GM12878 (cell line): ENCODE data around the gene IQGAP2. TPM values are rescaled to one million over a fixed set of nuclear protein-coding genes. Genes with fewer than 3 reads are reported as not detected.

ENCODE experiments used
- CHD1 ChIP-seq: IDR thresholded peaks from 2 replicates; pipeline ENCODE4 v1.6.1; 2012; ENCODE audit warnings: low read depth, low read length, improper control_type of control experiment
- DPF2 ChIP-seq: fragments of 450-650 bp; IDR thresholded peaks from 2 replicates; pipeline ENCODE4 v1.6.1; 2017; ENCODE audit warnings: mild to moderate bottlenecking
- EED ChIP-seq: sonication (generic); IDR thresholded peaks from 2 replicates; pipeline ENCODE4 v1.6.1; 2016; ENCODE audit warnings: antibody characterized with exemption, low read depth
- GATAD2B ChIP-seq: fragments of 450-650 bp; conservative IDR thresholded peaks from 2 replicates; pipeline ENCODE4 v1.6.1; 2017; ENCODE audit warnings: low read depth, mild to moderate bottlenecking, moderate library complexity
- HCFC1 ChIP-seq: fragments of 150-350 bp; IDR thresholded peaks from 2 replicates; pipeline ENCODE4 v1.6.1; 2014; ENCODE audit warnings: low read length
- PRDM15 ChIP-seq: fragments of 450-650 bp; formaldehyde crosslinking; IDR thresholded peaks from 2 replicates; pipeline ENCODE4 v1.4.0; 2020; ENCODE audit warnings: mild to moderate bottlenecking, moderate library complexity
- RELB ChIP-seq: fragments of 450-650 bp; IDR thresholded peaks from 2 replicates; pipeline ENCODE4 v1.6.1; 2017; ENCODE audit warnings: low read depth, mild to moderate bottlenecking, moderate library complexity
- SMARCA5 ChIP-seq: fragments of 450-650 bp; IDR thresholded peaks from 2 replicates; pipeline ENCODE4 v1.6.1; 2017; ENCODE audit warnings: mild to moderate bottlenecking
- SMC3 ChIP-seq: IDR thresholded peaks from 2 replicates; pipeline ENCODE4 v1.6.1; 2011; ENCODE audit warnings: low read length, improper control_type of control experiment, borderline replicate concordance
- SPI1 ChIP-seq: IDR thresholded peaks from 2 replicates; pipeline ENCODE4 v1.6.1; 2011; ENCODE audit warnings: low read depth, mild to moderate bottlenecking, low read length, moderate library complexity, borderline replicate concordance; ENCODE audit not compliant: insufficient read depth
- SREBF2 ChIP-seq: IDR thresholded peaks from 2 replicates; pipeline ENCODE4 v1.6.1; 2012; ENCODE audit warnings: mild to moderate bottlenecking, low read length
- STAT3 ChIP-seq: IDR thresholded peaks from 2 replicates; pipeline ENCODE4 v1.6.1; 2011; ENCODE audit warnings: low read depth, low read length, improper control_type of control experiment
- YY1 ChIP-seq: IDR thresholded peaks from 2 replicates; pipeline ENCODE4 v1.6.1; 2011; ENCODE audit warnings: low read depth, mild to moderate bottlenecking, low read length
- ZBTB4 ChIP-seq: fragments of 450-650 bp; formaldehyde crosslinking; IDR thresholded peaks from 2 replicates; pipeline ENCODE4 v1.4.0; 2022; ENCODE audit warnings: mild to moderate bottlenecking, moderate library complexity
- polyA plus RNA-seq, 11 experiments: library from polyadenylated mRNA; depleted of rRNA in 4 of 11; unstranded in 6 of 11; stranded (reverse) in 5 of 11; fragments of >200 nt; fragmentation: Nextera tagmentation in 4 of 11; fragmentation: Illumina TruSeq in 1 of 11; extraction: Ambion mirVana in 4 of 11; extraction: Trizol in 1 of 11; gene quantifications; 1 replicate in 1 of 11; 2 replicates in 10 of 11; pipeline versions ENCODE4 v1.2.1 to v1.2.3, GENCODE V29; 2011 to 2016; ENCODE audit warnings: inconsistent platforms in 2 of 11, missing spikeins in 2 of 11, low read depth in 1 of 11
- total RNA-seq, 4 experiments: library from RNA; depleted of rRNA in 3 of 4; stranded (reverse); fragments of >200 nt in 3 of 4; fragmentation: Illumina TruSeq in 1 of 4; extraction: Trizol in 1 of 4; gene quantifications; 2 replicates each; pipeline versions ENCODE4 v1.2.1 to v1.2.3, GENCODE V29; 2013 to 2021
- TF ChIP-seq, protein P1 (sequence below): fragments of 450-650 bp; IDR thresholded peaks from 2 replicates; pipeline ENCODE4 v1.6.1; 2014; ENCODE audit warnings: mild to moderate bottlenecking
- TF ChIP-seq, protein P2 (sequence below): fragments of 450-650 bp; conservative IDR thresholded peaks from 2 replicates; pipeline ENCODE4 v1.6.1; 2017; ENCODE audit warnings: mild to moderate bottlenecking, moderate library complexity

IQGAP2 gene
- total and polyA plus RNA-seq, 10 of the 15 experiments (the other 5 are each of a cell fraction or from before 2014, with no cell fraction given) = 14.5 to 41.4 (median 21.8) TPM

GRCh38 chr5:76590027-76590426, 186.9 kb downstream of the IQGAP2 start (continued):
- TF ChIP-seq ZBTB4 = no peak
- no peak for TF ChIP-seq PRDM15 (CRISPR knock-in tag)
- no peak for TF ChIP-seq HCFC1
- TF ChIP-seq, protein P1, sequence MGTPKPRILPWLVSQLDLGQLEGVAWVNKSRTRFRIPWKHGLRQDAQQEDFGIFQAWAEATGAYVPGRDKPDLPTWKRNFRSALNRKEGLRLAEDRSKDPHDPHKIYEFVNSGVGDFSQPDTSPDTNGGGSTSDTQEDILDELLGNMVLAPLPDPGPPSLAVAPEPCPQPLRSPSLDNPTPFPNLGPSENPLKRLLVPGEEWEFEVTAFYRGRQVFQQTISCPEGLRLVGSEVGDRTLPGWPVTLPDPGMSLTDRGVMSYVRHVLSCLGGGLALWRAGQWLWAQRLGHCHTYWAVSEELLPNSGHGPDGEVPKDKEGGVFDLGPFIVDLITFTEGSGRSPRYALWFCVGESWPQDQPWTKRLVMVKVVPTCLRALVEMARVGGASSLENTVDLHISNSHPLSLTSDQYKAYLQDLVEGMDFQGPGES = no peak
- 0 out of 2 replicates have a peak, but pooled peaks have one; percentile 21 for TF ChIP-seq YY1
- peak; percentile 95; the same call in 1 of the 2 replicates for TF ChIP-seq STAT3
- TF ChIP-seq, protein P2, sequence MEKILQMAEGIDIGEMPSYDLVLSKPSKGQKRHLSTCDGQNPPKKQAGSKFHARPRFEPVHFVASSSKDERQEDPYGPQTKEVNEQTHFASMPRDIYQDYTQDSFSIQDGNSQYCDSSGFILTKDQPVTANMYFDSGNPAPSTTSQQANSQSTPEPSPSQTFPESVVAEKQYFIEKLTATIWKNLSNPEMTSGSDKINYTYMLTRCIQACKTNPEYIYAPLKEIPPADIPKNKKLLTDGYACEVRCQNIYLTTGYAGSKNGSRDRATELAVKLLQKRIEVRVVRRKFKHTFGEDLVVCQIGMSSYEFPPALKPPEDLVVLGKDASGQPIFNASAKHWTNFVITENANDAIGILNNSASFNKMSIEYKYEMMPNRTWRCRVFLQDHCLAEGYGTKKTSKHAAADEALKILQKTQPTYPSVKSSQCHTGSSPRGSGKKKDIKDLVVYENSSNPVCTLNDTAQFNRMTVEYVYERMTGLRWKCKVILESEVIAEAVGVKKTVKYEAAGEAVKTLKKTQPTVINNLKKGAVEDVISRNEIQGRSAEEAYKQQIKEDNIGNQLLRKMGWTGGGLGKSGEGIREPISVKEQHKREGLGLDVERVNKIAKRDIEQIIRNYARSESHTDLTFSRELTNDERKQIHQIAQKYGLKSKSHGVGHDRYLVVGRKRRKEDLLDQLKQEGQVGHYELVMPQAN = no peak
- TF ChIP-seq SMC3 = no peak
- TF ChIP-seq RELB = peak; percentile 42; the same call in 1 of the 2 replicates
- TF ChIP-seq SMARCA5 = no peak
- no peak for TF ChIP-seq DPF2
- TF ChIP-seq SREBF2 = no peak
- TF ChIP-seq SPI1 = peak; percentile 90
- no peak for TF ChIP-seq CHD1
- no peak for TF ChIP-seq GATAD2B
- no peak for TF ChIP-seq EED
